SK-N-DZ (cell line): ENCODE measurements around the gene BTG4. TPM values are rescaled to one million over a fixed set of nuclear protein-coding genes. Genes with fewer than 3 reads are reported as not detected.

Source experiments
- DNase-seq: peaks from one replicate; pipeline ENCODE4 v3.0.0-alpha.2; 2015; ENCODE audit warnings: low spot score
- polyA plus RNA-seq, 2 experiments: library from polyadenylated mRNA; depleted of rRNA; stranded (reverse); fragments of >200 nt; gene quantifications; 2 replicates each; pipeline ENCODE4 v1.2.3, GENCODE V29; 2014

Gene BTG4
- polyA plus RNA-seq (2014; cell fraction: cytosol; rRNA removed): not detected in 2 replicates
- polyA plus RNA-seq (2014; cell fraction: nucleus; rRNA removed): not detected in 2 replicates

GRCh38 chr11:111512296-111513239 lies at the start of gene BTG4:
Gene BTG4, minus strand, starts transcription at chr11:111512386. Its CDS starts 13,610 bp downstream, at chr11:111498776.
- DNase-seq: no peak

DNA sequence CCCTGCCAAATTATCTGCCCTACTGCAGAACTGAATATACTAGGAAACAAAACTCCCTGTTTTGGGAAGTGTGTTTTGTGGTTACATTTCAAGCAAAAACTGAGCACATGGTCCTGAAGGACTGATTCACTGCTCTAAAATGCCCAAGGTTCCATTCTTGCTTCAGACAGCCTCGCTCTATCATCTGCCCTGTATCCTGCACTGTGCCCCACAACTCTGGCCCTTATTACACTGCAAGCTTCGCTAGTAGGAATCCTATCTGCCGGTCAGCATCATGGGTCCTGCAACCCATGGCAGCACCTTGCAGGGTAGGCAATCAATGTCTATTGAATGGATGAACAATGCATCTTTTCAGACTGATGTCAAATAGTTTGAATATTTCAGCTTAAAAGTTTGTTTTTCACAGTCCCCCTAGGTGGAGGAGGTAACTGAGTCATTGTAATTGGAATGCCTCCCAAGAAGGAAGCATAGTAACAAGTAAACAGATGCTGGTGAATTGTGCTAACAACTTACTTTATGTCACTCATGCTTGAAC lies 49.7 kb upstream of the BTG4 start:
- no peak for DNase-seq

DNA sequence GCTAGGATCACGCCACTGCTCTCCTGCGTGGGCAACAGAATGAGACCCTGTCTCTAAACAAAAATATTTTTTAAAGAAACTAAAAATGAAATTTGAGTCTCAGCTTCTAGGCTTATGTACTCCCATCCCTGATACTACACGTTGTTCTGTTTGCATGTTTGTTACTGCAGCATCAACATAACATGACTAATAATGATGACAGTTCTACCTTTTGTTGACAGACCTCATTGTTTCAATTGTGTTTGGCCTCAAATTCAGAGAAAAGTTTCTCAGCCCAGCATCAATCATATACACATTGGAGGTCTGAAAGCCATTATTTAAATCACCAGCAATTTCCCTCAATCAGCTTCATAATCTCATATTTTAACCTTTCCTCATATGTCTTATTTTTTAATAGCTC lies 49.1 kb upstream of the BTG4 start:
- DNase-seq: no peak

- DNase-seq: no peak
Observed at GRCh38 chr11:111560800-111561199, 48.6 kb upstream of the BTG4 start.

DNA sequence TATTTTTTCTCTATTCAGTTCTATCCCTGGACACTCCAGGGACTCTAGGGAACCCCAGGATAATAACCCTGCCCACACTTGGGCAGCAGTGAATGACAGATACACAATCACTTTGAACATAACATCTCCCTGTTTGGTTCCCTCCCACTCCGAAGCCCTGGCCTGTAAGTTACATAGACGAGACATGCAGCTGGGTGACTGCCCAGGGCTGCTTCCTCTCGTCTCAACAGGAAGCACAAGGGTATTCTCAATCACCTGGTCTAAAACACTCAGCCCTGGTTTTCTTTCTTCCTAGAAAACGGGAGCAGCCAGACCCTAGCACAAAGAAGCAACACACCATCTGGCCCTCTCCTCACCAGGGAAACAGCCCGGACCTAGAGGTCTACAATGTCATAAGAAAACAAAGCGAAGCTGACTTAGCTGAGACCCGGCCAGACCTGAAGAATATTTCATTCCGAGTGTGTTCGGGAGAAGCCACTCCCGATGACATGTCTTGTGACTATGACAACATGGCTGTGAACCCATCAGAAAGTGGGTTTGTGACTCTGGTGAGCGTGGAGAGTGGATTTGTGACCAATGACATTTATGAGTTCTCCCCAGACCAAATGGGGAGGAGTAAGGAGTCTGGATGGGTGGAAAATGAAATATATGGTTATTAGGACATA lies 47.7 kb upstream of the BTG4 start:
- DNase-seq: no peak

DNA sequence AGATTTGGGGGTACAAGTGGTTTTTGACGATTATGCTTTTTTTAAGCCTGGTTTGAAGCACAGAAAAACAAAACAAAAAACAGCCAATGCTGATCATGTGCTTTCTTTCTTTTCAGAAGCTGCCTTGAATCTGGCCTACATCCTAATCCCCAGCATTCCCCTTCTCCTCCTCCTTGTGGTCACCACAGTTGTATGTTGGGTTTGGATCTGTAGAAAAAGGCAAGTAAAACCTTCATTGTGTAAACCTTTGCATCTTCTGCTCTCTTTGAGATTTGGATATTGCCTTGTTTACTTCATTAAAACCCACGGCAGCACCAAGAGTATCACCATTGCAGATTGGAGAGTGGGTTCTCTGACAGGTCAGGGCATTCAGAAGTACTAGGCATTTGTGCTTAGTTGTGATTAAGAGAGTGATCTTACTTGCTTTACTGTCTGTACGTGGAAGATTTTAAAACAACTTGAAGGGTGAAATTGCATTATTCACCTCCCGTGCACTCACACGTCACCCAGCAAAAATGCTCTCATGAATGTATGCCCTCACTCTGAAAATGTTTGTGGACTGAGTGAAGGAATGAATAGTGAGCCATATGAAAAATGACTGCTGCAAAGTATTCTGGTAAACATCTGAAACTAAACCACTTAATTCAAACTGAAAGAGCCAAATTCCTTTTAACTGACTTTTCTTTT lies 45.4 kb upstream of the BTG4 start:
- DNase-seq: no peak

GRCh38 chr11:111555255-111555654 lies 43.1 kb upstream of the BTG4 start:
- no peak for DNase-seq

- DNase-seq: no peak
Observed at GRCh38 chr11:111554532-111554931, 42.3 kb upstream of the BTG4 start.

DNA sequence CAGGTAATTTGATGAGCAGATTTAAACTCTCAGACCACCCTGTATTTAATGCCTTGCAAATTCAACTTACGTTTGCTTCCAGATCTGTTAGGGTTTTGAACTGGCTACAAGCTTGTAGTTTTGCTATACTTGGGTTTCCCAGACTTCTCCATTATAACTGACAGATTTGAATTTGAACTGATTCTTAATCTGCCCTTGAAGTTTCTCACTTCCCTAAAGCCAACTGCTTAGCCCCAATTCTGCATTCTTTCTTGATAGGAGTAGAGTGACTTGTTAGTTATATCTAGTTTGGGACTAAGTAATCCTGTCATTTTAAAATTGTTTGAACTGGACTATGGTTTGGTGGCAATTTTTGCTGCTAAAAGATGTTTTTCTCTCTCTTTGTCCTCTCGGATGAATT lies 38.1 kb upstream of the BTG4 start:
- no peak for DNase-seq

GRCh38 chr11:111549869-111550203 lies 37.6 kb upstream of the BTG4 start:
- DNase-seq: no peak

GRCh38 chr11:111549196-111549868 lies 37.1 kb upstream of the BTG4 start:
- DNase-seq: peak; percentile 97

- DNase-seq: no peak
Observed at GRCh38 chr11:111548525-111548924, 36.3 kb upstream of the BTG4 start.

DNA sequence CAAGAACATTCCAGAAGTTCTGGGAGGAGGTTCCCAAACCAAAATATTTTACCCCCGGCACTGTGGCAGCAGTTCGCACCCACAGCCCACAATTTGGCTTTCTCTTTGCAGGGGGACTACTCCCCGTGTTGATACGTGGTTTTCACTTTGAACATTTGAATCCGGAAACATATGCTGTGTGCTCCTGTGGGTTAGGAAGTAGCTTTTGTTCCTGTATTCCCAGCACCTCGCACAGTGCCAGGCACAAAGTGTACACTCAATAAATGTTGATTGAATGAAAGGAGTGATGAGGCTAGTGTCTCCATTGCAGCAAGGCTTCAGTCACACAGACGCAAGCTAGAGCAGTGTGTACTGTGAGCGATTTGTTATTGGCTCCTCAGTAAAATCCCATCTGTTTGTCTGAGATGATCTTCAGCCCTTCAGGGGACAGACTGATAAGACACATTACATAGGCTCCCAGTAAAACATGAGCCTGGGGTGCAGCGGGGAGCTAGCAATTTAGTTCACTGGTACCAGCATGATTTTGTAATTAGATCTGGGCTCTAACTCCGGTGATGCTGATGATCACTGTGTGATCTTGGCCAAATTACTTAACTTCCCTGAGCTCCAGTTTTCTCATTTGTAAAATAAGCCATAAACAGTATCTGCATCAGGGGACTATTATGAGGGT lies 30.6 kb upstream of the BTG4 start:
- no peak for DNase-seq

- DNase-seq: no peak
Observed at GRCh38 chr11:111541254-111542061, 29.3 kb upstream of the BTG4 start.

DNA sequence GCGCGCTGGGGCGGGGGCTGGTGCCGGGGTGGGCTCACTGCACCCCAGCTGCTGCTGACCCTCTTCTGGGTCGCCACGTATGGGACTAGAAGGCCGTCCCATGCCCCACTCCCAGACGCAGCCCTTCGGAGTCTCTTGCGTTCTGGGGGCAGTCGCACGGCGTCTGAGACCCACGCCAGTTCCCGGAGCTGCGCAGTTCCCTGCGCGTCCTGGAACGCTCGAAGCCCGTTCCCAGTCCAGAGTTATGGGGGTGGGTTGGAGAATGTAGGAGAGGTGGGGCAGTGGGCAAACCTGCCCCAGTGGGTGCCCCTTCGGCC lies 28.7 kb upstream of the BTG4 start:
- no peak for DNase-seq

- DNase-seq: peak; percentile 74
Observed at GRCh38 chr11:111540114-111540936, 28.1 kb upstream of the BTG4 start, which contains the start of gene LAYN. Gene LAYN, plus strand, starts transcription at chr11:111540720. Its CDS starts 124 bp downstream, at chr11:111540844.

GRCh38 chr11:111539426-111540113 lies 27.4 kb upstream of the BTG4 start:
- no peak for DNase-seq

DNA sequence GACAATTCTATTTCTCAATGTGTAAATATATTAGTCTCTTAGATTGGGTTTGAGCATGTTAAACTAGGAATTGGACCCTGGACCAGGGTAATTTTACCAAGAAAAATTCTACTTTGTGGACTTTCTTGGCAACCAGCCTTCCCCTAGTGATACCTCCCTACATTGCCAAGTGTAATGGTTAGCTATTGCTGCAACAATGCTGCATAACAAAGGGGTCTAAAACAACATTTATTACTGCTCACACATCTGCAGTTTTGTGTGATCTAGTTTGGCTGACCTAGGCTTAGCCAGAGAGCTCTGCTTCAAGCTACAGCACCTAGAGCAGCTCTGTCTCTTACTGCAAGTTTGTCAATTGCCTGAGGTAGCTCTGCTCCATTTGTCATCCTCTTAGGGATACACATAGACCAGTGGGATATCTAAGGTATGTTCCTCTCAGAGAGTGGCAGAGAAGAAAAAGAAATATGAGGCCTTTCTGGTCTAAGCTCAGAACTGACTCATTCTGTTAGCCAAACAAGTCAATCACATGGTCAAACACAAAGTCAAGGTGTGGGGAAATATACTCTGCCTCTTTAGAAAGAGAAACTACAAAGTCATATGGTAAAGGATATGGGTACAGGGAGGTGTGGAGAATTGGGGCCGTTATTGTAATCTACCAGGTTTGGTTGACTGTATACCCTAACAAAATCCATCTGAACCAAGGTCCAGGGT lies 26.4 kb upstream of the BTG4 start:
- no peak for DNase-seq
